Measurements from ENCODE around the gene NSG2.

Gene NSG2

GRCh38 chr5:174155281-174155680, 109.8 kb downstream of the NSG2 start:
- no peak for DNase-seq

GRCh38 chr5:174155706-174156105, 110.2 kb downstream of the NSG2 start:
- DNase-seq: no peak

GRCh38 chr5:174157048-174157447, 111.5 kb downstream of the NSG2 start:
- no peak for DNase-seq
